GM12878 (cell line): ENCODE data around the gene SUGP1. TPM values are rescaled to one million over a fixed set of nuclear protein-coding genes. Genes with fewer than 3 reads are reported as not detected.

Experiments used
- CBX5 ChIP-seq: sonication (generic); IDR thresholded peaks from 2 replicates; pipeline ENCODE4 v1.6.1; 2016; ENCODE audit warnings: low read depth, moderate library complexity, mild to moderate bottlenecking, inconsistent platforms
- CREB1 ChIP-seq: IDR thresholded peaks from 2 replicates; pipeline ENCODE4 v1.6.1; 2012; ENCODE audit warnings: low read depth, mild to moderate bottlenecking, inconsistent platforms
- E2F4 ChIP-seq: IDR thresholded peaks from 2 replicates; pipeline ENCODE4 v1.6.1; 2012; ENCODE audit warnings: low read depth, low read length, improper control_type of control experiment
- GABPA ChIP-seq: IDR thresholded peaks from 2 replicates; pipeline ENCODE4 v1.6.1; 2014; ENCODE audit warnings: antibody characterized with exemption, low read depth, mild to moderate bottlenecking, inconsistent platforms
- HSF1 ChIP-seq: fragments of 150-350 bp; IDR thresholded peaks from 2 replicates; pipeline ENCODE4 v1.6.1; 2014; ENCODE audit warnings: mild to moderate bottlenecking, low read depth, low read length
- IKZF1 ChIP-seq: fragments of 450-650 bp; conservative IDR thresholded peaks from 2 replicates; pipeline ENCODE4 v1.6.1; 2017; ENCODE audit warnings: antibody characterized with exemption, mild to moderate bottlenecking
- IKZF2 ChIP-seq, 2 experiments: fragments of 450-650 bp; IDR thresholded peaks; 2 replicates each; pipeline ENCODE4 v1.6.1; 2017; ENCODE audit warnings: mild to moderate bottlenecking in 2 of 2, moderate library complexity in 2 of 2
- JUNB ChIP-seq: IDR thresholded peaks from 2 replicates; pipeline ENCODE4 v1.6.1; 2016; ENCODE audit warnings: antibody characterized with exemption, mild to moderate bottlenecking
- LARP7 ChIP-seq: fragments of 450-650 bp; IDR thresholded peaks from 2 replicates; pipeline ENCODE4 v1.6.1; 2017; ENCODE audit warnings: mild to moderate bottlenecking
- MEF2A ChIP-seq: IDR thresholded peaks from 2 replicates; pipeline ENCODE4 v1.6.1; 2011; ENCODE audit warnings: low read depth, mild to moderate bottlenecking, low read length, moderate library complexity; ENCODE audit not compliant: insufficient read depth
- NFIC ChIP-seq: IDR thresholded peaks from 2 replicates; pipeline ENCODE4 v1.6.1; 2012; ENCODE audit warnings: low read depth, mild to moderate bottlenecking, inconsistent platforms, low read length, moderate library complexity
- PAX8 ChIP-seq: fragments of 450-650 bp; IDR thresholded peaks from 2 replicates; pipeline ENCODE4 v1.6.1; 2017; ENCODE audit warnings: mild to moderate bottlenecking, moderate library complexity
- PKNOX1 ChIP-seq: fragments of 450-650 bp; IDR thresholded peaks from 2 replicates; pipeline ENCODE4 v1.6.1; 2016; ENCODE audit warnings: mild to moderate bottlenecking
- REST ChIP-seq: IDR thresholded peaks from 2 replicates; pipeline ENCODE4 v1.6.1; 2012; ENCODE audit warnings: mild to moderate bottlenecking, low read depth, low read length
- SMC3 ChIP-seq: IDR thresholded peaks from 2 replicates; pipeline ENCODE4 v1.6.1; 2011; ENCODE audit warnings: low read length, improper control_type of control experiment, borderline replicate concordance
- STAT1 ChIP-seq: fragments of 450-650 bp; conservative IDR thresholded peaks from 2 replicates; pipeline ENCODE4 v1.6.1; 2014; ENCODE audit warnings: antibody characterized with exemption, mild to moderate bottlenecking
- STAT3 ChIP-seq: IDR thresholded peaks from 2 replicates; pipeline ENCODE4 v1.6.1; 2011; ENCODE audit warnings: low read depth, low read length, improper control_type of control experiment
- TCF12 ChIP-seq: IDR thresholded peaks from 2 replicates; pipeline ENCODE4 v1.6.1; 2011; ENCODE audit warnings: low read depth, mild to moderate bottlenecking, low read length
- ZNF687 ChIP-seq: fragments of 450-650 bp; IDR thresholded peaks from 2 replicates; pipeline ENCODE4 v1.6.1; 2017; ENCODE audit warnings: mild to moderate bottlenecking, moderate library complexity
- polyA plus RNA-seq, 11 experiments: library from polyadenylated mRNA; depleted of rRNA in 4 of 11; unstranded in 6 of 11; stranded (reverse) in 5 of 11; fragments of >200 nt; fragmentation: Nextera tagmentation in 4 of 11; fragmentation: Illumina TruSeq in 1 of 11; extraction: Ambion mirVana in 4 of 11; extraction: Trizol in 1 of 11; gene quantifications; 1 replicate in 1 of 11; 2 replicates in 10 of 11; pipeline versions ENCODE4 v1.2.1 to v1.2.3, GENCODE V29; 2011 to 2016; ENCODE audit warnings: inconsistent platforms in 2 of 11, missing spikeins in 2 of 11, low read depth in 1 of 11
- total RNA-seq, 4 experiments: library from RNA; depleted of rRNA in 3 of 4; stranded (reverse); fragments of >200 nt in 3 of 4; fragmentation: Illumina TruSeq in 1 of 4; extraction: Trizol in 1 of 4; gene quantifications; 2 replicates each; pipeline versions ENCODE4 v1.2.1 to v1.2.3, GENCODE V29; 2013 to 2021

The SUGP1 gene
- total and polyA plus RNA-seq, 10 of the 15 experiments (the other 5 are each of a cell fraction or from before 2014, with no cell fraction given), result 1.6 to 70.2 (median 38.4) TPM

GRCh38 chr19:19320361-19321140 is at the start of gene SUGP1, which contains the start of gene MAU2 (continued):
- TF ChIP-seq REST, result no peak
- peak; percentile 80 for TF ChIP-seq CREB1
- TF ChIP-seq HSF1, result no peak
- peak; percentile 98 for TF ChIP-seq IKZF1
- TF ChIP-seq STAT3, result no peak
- TF ChIP-seq STAT1, result no peak; the same call in 1 of the 2 replicates
- no peak for TF ChIP-seq NFIC
- TF ChIP-seq LARP7, result peak; percentile 98
- no peak for TF ChIP-seq JUNB
- TF ChIP-seq E2F4, result no peak
- peak; percentile 74 for TF ChIP-seq GABPA
- no peak for TF ChIP-seq SMC3
- TF ChIP-seq IKZF2 (IDR thresholded peaks at IDR 0.05), result no peak
- no peak for TF ChIP-seq CBX5
- TF ChIP-seq PKNOX1, result peak; percentile 91
- no peak for TF ChIP-seq MEF2A
- no peak for TF ChIP-seq PAX8
- TF ChIP-seq TCF12, result peak; percentile 53; the same call in 1 of the 2 replicates
- TF ChIP-seq ZNF687, result peak; percentile 58; the same call in 1 of the 2 replicates
